MG63 (cell line): ENCODE results near the gene UBAP2L. TPM values are rescaled to one million over a fixed set of nuclear protein-coding genes. Genes with fewer than 3 reads are reported as not detected.
"Not testable (repeated sequence)": the region's sequence is repeated elsewhere in the genome, so short reads cannot be mapped to it uniquely, and the experiment has no call there.

Experiments used
- DNase-seq: peaks from one replicate; pipeline ENCODE4 v3.0.0-alpha.2; 2020
- H3K27me3 ChIP-seq: fragments of 250-450 bp; sonication (Bioruptor Pico); 2 replicates; pipeline ENCODE4 v1.5.1; 2020; ENCODE audit warnings: mild to moderate bottlenecking, moderate library complexity
- H3K36me3 ChIP-seq: fragments of 250-450 bp; sonication (Bioruptor Pico); 2 replicates; pipeline ENCODE4 v1.5.1; 2020; ENCODE audit warnings: mild to moderate bottlenecking, moderate library complexity
- H3K4me3 ChIP-seq: fragments of 250-450 bp; sonication (Bioruptor Pico); 2 replicates; pipeline ENCODE4 v1.5.1; 2020; ENCODE audit warnings: mild to moderate bottlenecking, moderate library complexity
- H3K9me3 ChIP-seq: fragments of 250-450 bp; sonication (Bioruptor Pico); 2 replicates; pipeline ENCODE4 v1.5.1; 2020; ENCODE audit warnings: mild to moderate bottlenecking, moderate library complexity
- total RNA-seq: library from RNA; depleted of rRNA; stranded (reverse); fragments of >200 nt; shearing (Covaris generic); gene quantifications from 2 replicates; pipeline ENCODE4 v1.2.3, GENCODE V29; 2014; ENCODE audit warnings: low replicate concordance

The UBAP2L gene
- total RNA-seq, 1 experiment from 2014 or later, result 208 TPM

- no peak for DNase-seq
- Histone ChIP-seq H3K36me3 (peaks cover 87% of the 10 kb centered on the region), H3K9me3 (no peaks in the 10 kb centered on the region), H3K27me3 (no peaks in the 10 kb centered on the region), H3K4me3 (no peak overlapping the region)
Measured at GRCh38 chr1:154265586-154265985, 44.8 kb downstream of the UBAP2L start.

DNA sequence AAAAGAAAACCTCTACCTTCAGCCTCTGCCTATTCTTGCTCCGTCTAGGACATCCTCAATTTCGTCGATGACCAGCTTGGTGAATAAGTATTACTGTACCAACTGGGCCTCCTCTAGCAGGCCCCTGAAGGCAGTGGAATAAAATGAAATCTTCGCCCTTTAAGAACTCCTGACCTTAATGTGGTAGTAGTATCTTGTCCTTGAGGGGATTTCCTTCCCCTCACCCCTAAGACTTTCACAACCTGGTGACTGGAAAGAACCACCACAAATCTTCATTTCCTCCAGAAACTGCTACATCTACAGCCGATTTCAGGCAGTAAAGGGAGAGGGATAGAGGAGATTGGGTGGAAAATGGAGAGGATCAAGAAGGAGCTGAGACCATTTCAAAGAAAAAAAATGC is 50.1 kb downstream of the UBAP2L start:
- H3K9me3 ChIP-seq, result no peaks in the 10 kb centered on the region
- H3K36me3 ChIP-seq, result peaks cover 66% of the 10 kb centered on the region
- no peak for DNase-seq
- H3K4me3 ChIP-seq, result no peak overlapping the region; the same call in 1 of the 2 replicates
- H3K27me3 ChIP-seq, result no peaks in the 10 kb centered on the region

DNA sequence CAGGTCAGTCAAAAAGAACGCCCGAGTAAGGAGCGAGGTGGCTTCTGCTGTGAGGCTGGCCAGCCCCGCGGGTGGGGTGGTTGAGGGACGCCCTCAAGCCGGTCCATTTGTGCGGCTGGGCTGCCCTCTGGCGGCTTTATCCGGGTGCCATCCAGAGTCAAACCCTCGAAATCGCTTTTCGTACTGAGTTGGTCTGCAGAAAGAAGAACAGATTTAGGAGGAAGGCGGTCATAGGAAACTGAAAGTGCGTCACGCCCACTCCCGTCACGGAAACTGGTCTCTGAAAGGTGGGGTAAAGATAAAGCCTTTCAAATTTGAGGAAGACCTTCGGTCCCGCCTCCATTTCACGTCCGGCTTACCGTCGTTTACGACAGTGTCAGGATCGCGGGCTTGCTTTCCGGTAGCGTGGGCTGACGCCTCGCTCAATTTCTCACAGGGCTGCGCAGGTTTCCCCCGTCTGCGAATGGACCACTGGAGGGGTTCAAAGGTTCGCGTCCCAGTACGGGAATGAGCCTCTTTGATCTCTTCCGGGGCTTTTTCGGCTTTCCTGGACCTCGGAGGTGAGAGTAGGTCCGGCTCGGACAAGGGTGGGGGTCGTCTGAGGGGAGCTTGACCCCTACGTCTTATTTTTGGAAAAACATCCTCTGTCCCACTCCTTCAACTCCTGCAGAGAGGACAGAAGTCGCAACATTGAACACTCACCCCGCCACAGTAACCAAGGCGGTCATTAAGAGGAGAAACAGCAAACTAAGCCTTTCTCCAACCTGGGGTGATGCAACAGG is 51.7 kb downstream of the UBAP2L start, which contains the start of gene HAX1:
Gene HAX1, plus strand, starts transcription at position 413 of the 782 bp plus-strand sequence. Its CDS starts 95 bp downstream, at position 508.
- Histone ChIP-seq H3K9me3 (no peaks in the 10 kb centered on the region), H3K4me3 (peak within 1 kb of the TSS; percentile 97), H3K36me3 (peaks cover 60% of the 10 kb centered on the region), H3K27me3 (no peaks in the 10 kb centered on the region)
- peak; percentile 96 for DNase-seq

DNA sequence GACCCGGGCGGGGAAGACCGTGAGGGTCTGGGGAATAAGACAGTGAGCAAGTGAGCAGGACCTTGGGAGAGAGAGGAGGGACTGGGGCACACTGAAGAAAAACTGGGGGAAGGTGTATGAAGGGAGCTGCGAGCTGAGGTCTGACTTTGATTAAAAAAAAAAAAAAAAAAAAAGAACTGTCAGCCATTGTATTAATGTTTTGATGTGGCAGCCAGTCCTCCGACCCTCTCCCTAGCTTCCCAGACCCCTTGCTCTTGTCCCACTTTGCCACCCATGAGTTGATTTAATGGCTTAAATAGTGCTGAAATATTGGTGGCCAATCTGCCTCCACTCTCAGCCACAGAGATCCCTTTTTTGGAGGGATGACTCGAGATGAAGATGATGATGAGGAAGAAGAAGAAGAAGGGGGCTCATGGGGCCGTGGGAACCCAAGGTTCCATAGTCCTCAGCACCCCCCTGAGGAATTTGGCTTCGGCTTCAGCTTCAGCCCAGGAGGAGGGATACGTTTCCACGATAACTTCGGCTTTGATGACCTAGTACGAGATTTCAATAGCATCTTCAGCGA is 52.3 kb downstream of the UBAP2L start:
- Histone ChIP-seq H3K4me3 (peak overlapping the region; percentile 97), H3K36me3 (peaks cover 55% of the 10 kb centered on the region), H3K9me3 (no peaks in the 10 kb centered on the region), H3K27me3 (no peaks in the 10 kb centered on the region)
- DNase-seq, result no peak

- DNase-seq, result peak; percentile 8
- H3K36me3 ChIP-seq, result peaks cover 33% of the 10 kb centered on the region
- no peaks in the 10 kb centered on the region for H3K27me3 ChIP-seq
- H3K9me3 ChIP-seq, result no peaks in the 10 kb centered on the region
- no peak overlapping the region for H3K4me3 ChIP-seq
Measured at GRCh38 chr1:154276797-154277196, 56.0 kb downstream of the UBAP2L start.

DNA sequence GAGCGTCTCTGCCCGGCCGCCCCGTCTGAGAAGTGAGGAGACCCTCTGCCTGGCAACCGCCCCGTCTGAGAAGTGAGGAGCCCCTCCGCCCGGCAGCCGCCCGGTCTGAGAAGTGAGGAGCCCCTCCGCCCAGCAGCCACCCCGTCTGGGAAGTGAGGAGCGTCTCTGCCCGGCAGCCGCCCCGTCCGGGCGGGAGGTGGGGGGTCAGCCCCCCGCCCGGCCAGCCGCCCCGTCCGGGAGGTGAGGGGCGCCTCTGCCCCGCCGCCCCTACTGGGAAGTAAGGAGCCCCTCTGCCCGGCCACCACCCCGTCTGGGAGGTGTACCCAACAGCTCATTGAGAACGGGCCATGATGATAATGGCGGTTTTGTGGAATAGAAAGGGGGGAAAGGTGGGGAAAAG is 66.8 kb downstream of the UBAP2L start:
- not testable (repeated sequence) for DNase-seq, H3K4me3 ChIP-seq, H3K27me3 ChIP-seq, H3K36me3 ChIP-seq, H3K9me3 ChIP-seq

DNA sequence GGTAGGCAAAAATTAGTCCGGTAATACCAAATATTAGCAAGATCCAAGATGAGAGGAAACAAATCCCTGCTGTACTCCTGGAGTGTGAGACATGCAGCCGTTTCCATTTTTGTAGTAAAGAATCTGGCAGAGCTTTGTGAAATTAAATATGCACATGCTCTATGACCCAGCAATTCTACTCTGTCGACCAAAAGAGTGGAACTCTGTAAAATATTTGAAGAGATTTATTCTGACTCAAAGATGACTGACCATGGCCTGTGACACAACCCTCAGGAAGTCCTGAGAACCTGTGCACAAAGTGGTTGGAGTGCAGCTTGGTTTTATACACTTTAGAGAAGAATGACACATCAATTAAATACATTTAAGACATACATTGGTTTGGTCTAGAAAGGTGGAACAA is 67.9 kb downstream of the UBAP2L start:
- no peaks in the 10 kb centered on the region for H3K36me3 ChIP-seq
- DNase-seq, result no peak
- H3K9me3 ChIP-seq, result peaks cover 4% of the 10 kb centered on the region; the same call in 1 of the 2 replicates
- H3K27me3 ChIP-seq, result no peaks in the 10 kb centered on the region
- H3K4me3 ChIP-seq, result no peak overlapping the region

DNA sequence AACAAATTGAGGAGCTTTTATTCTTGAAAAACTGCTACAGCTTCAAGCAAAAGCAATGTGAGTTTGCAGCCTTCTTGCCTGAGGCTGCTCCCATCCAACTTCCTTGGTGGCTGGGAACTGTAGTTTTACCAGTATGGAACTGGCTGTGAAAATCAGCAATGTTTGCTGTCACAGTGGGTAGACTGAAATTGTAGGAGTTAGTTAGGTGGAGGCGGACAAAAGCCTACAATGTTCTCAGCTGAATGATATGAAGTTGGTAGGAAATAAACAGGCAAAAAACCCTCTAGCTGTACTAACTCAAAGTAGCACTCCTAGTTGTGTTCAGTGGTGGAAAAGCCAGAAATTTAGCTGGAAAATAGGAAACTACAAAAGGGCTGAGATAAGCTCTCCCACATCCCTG is 70.2 kb downstream of the UBAP2L start:
- H3K9me3 ChIP-seq, result peaks cover 22% of the 10 kb centered on the region
- DNase-seq, result no peak
- no peaks in the 10 kb centered on the region for H3K27me3 ChIP-seq
- no peaks in the 10 kb centered on the region for H3K36me3 ChIP-seq
- H3K4me3 ChIP-seq, result no peak overlapping the region

GRCh38 chr1:154295408-154296235 is 74.9 kb downstream of the UBAP2L start:
- peaks cover 32% of the 10 kb centered on the region for H3K9me3 ChIP-seq
- DNase-seq, result no peak
- no peaks in the 10 kb centered on the region for H3K36me3 ChIP-seq
- no peaks in the 10 kb centered on the region for H3K27me3 ChIP-seq
- H3K4me3 ChIP-seq, result no peak overlapping the region

GRCh38 chr1:154301582-154301981 is 80.8 kb downstream of the UBAP2L start:
- no peaks in the 10 kb centered on the region for H3K27me3 ChIP-seq
- H3K9me3 ChIP-seq, result peaks cover 5% of the 10 kb centered on the region
- no peaks in the 10 kb centered on the region for H3K36me3 ChIP-seq

DNA sequence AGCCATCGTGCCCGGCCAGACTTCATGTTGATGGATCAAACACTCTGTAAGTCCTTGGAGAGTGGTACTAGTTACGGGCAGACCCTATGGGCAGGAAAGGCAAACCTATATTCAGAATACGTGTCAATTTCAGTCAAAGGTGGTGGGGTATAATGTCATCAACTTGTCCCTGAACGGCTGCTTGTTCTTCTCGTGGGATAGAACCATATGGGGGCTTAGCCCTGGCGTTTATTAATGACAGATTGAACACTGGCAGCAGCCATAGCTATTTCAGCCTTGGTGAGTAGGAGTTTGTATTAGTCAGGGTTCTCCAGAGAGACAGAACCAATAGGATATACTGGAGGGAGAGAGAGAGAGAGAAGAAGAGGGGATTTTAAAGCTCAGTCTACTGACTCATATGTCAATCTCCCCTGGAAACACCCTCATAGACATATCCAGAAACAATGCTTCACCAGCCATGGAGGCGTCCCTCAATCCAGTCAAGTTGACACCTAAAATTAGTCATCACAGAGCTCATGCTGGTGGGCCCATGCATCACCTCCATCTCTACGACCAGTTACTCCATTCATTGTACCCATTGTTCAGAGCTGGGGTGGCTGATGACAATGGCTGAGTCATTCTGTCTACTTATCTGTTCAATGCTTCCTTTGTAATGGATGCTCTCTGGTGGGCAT is 84.0 kb downstream of the UBAP2L start:
- H3K36me3 ChIP-seq, result no peaks in the 10 kb centered on the region
- H3K27me3 ChIP-seq, result no peaks in the 10 kb centered on the region
- DNase-seq, result no peak
- H3K9me3 ChIP-seq, result no peaks in the 10 kb centered on the region
- no peak overlapping the region for H3K4me3 ChIP-seq

More at GRCh38 chr1:154301582-154301981, 80.8 kb downstream of the UBAP2L start:
- no peak for DNase-seq
- no peak overlapping the region for H3K4me3 ChIP-seq

DNA sequence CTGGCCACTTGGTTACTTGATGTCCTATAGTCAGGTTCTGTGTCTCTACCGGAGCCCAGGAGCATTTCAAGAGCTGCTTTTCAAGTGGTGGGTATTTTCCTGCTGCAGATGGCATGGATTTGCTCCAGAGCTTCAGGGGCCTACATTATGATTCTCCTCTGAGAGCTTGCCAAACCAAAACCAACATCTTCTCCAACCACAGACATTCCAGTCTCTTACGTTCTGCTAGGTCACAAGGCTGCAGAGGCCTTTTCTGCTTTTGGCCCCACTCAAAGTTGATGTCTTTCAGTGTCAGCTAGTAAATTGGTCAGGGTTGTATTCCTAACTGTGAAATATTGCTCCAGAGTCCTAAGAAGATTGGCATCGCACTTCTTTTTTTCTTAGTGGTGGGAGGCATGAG is 85.4 kb downstream of the UBAP2L start:
- no peak for DNase-seq

DNA sequence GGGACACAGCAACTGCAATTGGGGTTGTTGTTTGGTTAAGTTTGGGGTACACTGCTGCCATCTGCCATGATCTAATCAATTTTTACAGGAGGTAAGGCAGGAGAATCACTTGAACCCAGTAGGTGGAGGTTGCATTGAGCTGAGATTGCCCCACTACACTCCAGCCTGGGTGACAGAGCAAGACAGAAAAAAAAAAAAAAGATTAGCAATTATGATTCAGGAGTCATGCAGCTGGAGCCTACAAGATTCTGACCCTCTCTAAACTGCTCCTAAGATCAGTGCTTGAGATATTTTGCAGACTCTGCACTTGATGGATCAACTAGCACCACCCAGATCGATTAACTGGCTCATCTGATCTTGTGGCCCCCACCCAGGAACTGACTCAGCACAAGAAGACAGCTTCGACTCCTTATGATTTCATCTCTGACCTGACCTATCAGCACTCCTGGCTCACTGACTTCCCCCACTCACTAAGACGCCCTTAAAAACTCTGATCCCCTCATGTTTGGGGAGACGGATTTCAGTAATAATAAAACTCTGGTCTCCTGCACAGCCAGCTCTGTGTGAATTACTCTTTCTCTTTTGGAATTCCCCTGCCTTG is 87.0 kb downstream of the UBAP2L start:
- DNase-seq, H3K4me3 ChIP-seq, H3K9me3 ChIP-seq, H3K36me3 ChIP-seq, H3K27me3 ChIP-seq: not testable (repeated sequence)

More for the DNA sequence above, 85.4 kb downstream of the UBAP2L start:
- Histone ChIP-seq H3K27me3 (no peaks in the 10 kb centered on the region), H3K4me3 (no peak overlapping the region), H3K36me3 (no peaks in the 10 kb centered on the region), H3K9me3 (no peaks in the 10 kb centered on the region)

DNA sequence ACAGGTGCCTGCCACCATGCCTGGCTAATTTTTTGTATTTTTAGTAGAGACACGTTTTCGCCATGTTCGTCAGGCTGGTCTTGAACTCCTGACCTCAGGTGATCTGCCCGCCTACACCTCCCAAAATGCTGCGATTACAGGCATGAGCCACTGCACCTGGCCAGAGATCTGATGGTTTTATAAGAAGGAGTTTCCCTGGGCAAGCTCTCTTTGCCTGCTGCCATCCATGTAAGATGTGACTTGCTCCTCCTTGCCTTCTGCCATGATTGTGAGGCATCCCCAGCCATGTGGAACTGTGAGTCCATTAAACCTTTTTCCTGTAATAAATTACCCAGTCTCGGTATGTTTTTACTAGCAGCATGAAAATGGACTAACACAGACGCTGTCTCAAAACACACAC is 88.4 kb downstream of the UBAP2L start:
- not testable (repeated sequence) for H3K36me3 ChIP-seq, H3K9me3 ChIP-seq, H3K27me3 ChIP-seq, H3K4me3 ChIP-seq, DNase-seq

GRCh38 chr1:154312229-154313065 is 91.7 kb downstream of the UBAP2L start:
- not testable (repeated sequence) for DNase-seq, H3K36me3 ChIP-seq, H3K4me3 ChIP-seq, H3K9me3 ChIP-seq, H3K27me3 ChIP-seq

DNA sequence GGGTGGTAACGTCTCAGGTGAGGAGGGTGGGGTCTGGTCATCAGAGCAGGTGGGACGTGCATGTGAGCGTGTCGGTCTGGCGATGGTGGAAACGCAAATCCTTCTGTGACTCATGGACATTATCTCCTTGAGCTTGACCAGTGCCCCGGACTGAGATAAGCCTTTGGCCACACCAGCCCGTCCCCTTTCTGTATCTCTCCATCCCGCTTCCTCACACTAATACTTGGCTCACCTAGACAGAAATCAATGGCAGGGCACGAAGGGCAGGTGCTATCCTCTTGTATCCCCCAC is 92.3 kb downstream of the UBAP2L start:
- H3K27me3 ChIP-seq, result peaks cover 4% of the 10 kb centered on the region; the same call in 1 of the 2 replicates
- H3K36me3 ChIP-seq, result no peaks in the 10 kb centered on the region
- H3K9me3 ChIP-seq, result no peaks in the 10 kb centered on the region
- no peak overlapping the region for H3K4me3 ChIP-seq
- DNase-seq, result no peak
